T-helper 22 cell (primary cell): Measurements from ENCODE around the gene POR.
"Not testable (repeated sequence)": the region's sequence is repeated elsewhere in the genome, so short reads cannot be mapped to it uniquely, and the experiment has no call there.

ENCODE experiments used
- DNase-seq: peaks from one replicate; pipeline ENCODE4 v3.0.0-alpha.2; 2020; ENCODE audit warnings: low read depth

POR gene

DNA sequence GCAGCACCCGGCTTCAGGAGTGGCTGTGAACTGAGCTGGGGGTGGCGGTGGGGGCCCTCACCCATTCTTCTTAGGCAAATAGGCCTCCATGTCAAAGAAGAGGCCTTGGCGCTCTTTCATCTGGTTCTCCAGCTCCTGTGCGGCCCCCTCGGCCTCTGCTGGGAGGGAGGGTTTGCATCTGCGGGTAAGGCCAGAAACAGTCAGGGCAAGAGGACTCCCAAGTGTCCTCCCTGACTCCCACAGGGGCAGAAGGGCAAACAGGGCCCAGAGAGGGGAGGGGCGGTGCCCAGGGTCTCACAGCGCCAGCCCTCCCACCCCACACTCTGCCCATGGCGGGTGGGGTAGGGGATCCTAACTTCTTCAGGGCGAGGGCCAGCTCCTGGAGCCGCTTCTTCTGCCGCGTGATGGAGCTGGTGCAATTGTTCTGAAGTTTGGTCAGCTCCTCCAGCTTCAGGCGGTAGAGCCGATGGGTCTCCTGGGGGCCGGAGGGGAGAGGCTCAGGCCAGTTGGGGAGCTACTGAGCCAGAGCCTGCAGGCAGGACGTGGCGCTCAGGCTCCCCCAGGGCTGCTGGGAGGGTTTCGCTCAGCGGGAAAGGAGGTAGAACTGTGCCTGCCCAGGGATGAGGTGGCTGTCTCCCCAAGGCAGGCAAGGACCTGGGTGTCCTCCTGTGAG lies 77.3 kb downstream of the POR start:
- no peak for DNase-seq

DNA sequence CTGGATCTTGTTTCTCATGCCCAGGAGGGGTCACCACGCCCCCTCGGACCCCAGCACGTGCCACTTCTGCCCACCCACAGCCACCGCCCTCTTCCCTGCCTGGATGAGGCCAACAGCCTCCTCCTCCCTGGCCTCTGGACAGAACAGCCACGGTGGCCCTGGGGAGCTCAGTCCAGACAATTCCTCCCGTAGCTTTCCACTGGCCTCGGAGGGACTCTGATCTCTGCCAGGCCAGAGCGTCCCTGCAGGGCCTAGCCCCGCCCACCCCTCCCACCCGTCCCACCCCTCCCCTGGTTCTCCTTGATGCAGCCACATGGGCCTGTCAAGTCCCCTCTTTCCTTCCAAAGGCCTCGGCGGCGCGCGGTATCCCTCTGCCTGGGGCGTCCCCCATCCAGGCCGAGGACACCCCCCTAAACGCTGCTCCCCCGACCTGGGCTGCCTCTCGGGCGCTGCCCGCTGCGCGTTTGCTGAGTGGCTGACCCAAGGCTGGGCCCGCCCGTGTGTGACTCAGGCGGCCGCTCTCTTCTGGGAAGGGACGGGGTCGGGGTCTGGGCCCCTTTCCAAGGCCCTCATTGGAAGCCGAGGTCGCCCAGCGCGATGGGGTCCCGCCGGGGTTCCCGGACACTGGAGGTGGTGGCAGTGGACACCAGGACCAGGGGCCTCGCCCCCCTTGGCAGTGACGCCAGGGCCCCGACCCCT lies 78.9 kb downstream of the POR start:
- DNase-seq, result no peak

DNA sequence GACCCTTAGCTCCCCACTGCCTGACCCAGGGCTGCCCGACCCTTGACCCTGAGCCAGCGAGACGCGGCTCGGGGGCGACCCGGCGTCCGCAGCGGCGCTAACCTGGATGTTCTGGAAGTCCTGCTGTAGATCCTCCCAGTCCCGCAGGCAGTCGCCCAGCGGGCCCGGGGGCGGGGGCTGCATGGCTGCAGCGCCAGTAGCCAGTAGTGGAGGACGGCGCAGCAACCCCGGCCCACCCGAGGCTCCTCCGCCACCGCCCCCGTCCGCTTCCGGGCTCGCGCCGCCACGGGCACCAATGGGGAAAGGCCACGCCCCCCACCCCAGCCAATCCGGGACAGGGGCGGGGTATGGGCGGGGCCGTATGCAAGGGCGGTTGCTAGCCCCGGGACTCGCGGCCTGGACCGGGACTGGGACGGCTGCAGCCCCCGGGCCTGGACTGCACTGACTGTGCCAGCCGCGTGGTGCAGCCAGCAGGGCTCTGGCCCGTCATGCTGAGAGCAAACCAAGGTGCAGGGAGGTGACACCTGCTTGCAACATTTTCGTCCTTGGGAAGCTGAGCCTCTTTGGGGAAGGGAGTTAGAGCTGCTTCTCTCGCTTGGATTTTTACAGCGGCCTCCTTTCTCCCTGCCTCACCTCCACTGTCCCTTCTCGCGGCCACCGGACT lies 79.6 kb downstream of the POR start, which contains the start of gene TMEM120A:
Gene TMEM120A (minus strand): TSS at position 208 of the 664 bp plus-strand sequence. CDS start 25 bp downstream, at position 183.
- DNase-seq, result peak; percentile 90

DNA sequence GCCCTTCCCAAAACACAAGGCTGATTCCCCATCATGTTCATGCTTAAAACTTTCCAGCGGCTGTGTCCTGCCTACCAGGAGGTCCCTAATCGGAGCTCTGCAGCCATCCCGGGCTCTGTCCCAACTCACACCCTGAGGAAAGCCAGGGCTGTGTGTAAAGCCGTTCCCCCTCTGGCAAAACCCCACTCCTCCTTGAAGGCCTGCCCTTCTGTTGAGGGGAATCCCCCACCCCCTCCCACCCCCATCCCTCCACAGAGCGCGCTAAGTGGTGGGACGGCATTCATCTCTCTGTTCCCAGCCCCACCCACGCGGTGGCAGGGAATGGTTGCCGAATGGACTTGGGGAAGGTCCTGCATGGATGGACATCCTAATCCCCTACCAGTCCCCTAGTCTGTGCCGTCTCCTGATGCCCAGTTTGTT lies 80.1 kb downstream of the POR start:
- DNase-seq, result no peak

GRCh38 chr7:75995996-75996395 lies 81.0 kb downstream of the POR start:
- DNase-seq, result no peak

GRCh38 chr7:75996476-75996875 lies 81.5 kb downstream of the POR start:
- DNase-seq, result no peak

- no peak for DNase-seq
These were observed 83.1 kb downstream of the POR start for GRCh38 chr7:75998038-75998437.

- DNase-seq, result no peak
These were observed 85.6 kb downstream of the POR start for GRCh38 chr7:76000566-76000965.

GRCh38 chr7:76002139-76002538 lies 87.2 kb downstream of the POR start:
- no peak for DNase-seq

DNA sequence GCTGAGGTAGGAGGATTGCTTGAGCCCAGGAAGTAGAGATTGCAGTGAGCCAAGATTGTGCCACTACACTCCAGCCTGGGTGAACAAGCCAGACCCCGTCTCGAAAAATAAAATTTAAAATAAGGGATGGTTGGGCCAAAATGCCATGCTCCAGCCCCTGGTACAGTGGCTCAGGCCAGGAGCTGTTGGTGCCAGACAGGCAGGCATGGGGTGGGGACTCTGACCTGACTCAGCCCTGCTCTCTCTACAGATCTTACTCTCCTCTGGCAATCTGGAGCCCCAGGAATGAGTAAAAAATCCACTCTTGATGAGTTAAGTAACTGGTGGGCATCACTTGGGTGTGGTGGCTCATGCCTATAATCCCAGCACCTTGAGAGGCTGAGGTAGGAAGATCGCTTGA lies 87.9 kb downstream of the POR start:
- no peak for DNase-seq

DNA sequence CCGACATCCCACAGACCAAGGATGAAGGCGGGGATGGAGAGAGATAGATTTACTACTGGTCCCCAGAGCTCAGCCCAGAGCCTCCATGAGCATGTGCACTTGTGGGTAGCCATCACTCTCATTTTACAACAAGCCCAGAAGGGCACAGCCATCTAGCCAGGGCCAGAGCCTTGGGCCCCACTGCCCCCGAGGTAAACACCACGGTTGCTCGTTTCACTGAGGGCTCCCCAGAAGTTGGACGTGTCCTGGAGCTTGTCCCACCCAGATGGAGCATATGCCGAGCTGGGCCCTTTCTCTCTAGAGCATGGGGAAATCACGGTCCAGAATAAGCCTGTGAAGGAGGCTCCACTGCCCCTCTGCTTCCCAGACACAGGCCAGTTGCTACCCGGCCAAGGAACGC lies 88.4 kb downstream of the POR start:
- no peak for DNase-seq

- DNase-seq, result not testable (repeated sequence)
These were observed 90.0 kb downstream of the POR start for GRCh38 chr7:76005004-76005403.

GRCh38 chr7:76008156-76008687 lies 93.3 kb downstream of the POR start:
- DNase-seq, result no peak

- DNase-seq, result no peak
These were observed 95.0 kb downstream of the POR start for GRCh38 chr7:76009672-76010600.

DNA sequence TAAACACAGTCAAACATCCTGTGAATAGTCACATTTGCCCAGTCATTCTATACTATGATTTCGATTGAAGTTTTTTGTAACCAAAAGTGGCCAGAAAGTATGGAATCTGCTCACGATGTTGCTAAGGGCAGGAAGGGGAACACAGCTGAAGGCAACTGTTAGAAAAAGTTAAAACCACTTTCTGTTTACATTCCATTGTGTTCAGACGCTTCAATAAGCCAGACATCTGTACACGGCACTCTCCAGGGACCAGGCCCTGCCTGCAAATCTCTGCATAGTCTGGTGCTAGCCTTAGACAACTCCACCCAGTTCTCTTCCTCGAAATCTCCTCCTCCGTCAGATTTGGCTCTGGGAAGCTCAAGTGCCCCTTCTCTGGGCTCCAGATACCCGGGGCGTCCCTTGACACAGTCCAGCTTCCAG lies 96.5 kb downstream of the POR start:
- no peak for DNase-seq

DNA sequence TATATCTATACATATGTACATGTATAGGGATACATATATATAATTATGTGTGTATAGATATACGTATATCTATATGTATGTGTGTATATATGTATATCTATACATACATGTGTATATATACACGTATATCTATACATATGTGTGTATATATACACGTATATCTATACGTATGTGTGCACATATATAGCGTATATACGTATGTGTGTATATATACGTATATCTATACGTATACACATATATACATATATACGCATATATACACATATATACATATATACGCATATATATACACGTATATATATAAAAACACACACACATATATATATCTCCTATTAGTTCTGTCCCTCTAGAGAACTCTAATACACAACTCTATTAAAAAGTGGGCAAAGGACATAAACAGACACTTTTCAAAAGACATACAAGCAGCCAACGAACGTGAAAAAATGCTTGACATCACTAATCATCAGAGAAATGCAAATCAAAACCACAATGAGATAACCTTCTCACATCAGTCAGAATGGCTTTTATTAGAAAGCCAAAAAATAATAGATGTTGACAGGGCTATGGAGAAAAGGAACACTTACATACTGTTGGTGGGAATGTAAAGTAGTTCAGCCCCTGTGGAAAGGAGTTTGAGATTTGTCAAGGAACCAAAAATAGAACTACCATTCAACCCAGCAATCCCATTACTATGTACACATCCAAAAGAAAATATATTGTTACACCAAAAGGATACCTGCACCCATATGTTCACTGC lies 101.4 kb downstream of the POR start:
- no peak for DNase-seq

DNA sequence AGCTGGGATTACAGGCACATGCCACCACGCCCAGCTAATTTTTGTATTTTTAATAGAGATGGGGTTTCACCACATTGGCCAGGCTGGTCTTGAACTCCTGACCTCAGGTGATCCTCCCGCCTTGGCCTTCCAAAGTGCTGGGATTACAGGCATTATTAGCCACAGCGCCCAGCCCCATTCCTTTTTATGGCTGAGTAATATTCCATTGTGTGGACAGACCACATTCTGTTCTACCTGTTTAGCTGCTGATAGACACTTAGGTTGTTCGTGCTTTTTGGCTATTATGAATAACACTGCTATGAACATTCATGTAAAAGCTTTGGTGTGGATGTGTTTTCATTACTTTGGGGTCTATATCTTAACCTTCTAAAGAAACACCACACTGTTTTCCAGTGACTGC lies 103.6 kb downstream of the POR start:
- not testable (repeated sequence) for DNase-seq

- DNase-seq, result peak; percentile 29
These were observed 105.2 kb downstream of the POR start for GRCh38 chr7:76020031-76020714.

DNA sequence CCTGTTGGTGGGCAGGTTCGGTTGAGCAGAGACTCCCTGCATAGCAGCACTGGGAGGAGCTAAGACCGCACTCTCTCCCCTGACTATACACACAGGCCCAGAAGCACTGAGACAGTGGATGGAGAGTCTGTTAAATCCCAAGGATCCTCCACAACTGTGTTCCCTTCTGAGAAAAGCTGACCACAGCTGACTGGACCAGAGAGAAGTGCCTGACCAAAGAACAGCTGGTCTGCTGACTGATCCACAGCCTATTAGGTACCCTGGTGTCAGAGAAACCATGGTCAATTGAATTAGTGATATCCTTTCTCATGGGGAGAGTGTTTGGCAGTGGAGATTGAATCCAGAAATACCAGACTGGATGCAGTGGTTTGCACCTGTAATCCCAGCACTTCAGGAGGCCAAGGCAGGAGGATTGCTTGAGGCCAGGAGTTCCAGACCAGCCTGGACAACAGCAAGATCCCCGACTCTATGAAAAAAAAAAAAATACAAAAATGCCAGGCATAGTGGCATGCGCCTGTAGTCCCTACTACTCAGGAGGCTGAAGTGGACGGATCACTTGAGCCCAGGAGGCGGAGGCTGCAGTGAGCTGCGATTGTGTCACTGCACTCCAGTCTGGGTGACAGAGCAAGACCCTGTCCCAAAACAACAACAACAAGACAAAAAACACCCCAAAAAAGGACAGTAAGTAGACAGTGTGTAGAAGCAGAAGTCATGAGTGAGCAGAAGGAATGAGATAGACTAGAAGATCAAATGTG lies 107.2 kb downstream of the POR start:
- no peak for DNase-seq

- no peak for DNase-seq
These were observed 108.0 kb downstream of the POR start for GRCh38 chr7:76023002-76023401.
